GM12865 (cell line): Measurements from ENCODE around the gene SCAPER.
"Not testable (repeated sequence)": the region's sequence is repeated elsewhere in the genome, so short reads cannot be mapped to it uniquely, and the experiment has no call there.

Experiments
- DNase-seq: peaks from one replicate; pipeline ENCODE4 v3.0.0; 2010; ENCODE audit warnings: low read depth
- H3K4me3 ChIP-seq: 2 replicates; pipeline ENCODE4 v1.5.1; 2011; ENCODE audit warnings: mild to moderate bottlenecking, low read depth, low read length, control low read depth
- TF ChIP-seq, protein P1 (sequence below): IDR thresholded peaks from 2 replicates; pipeline ENCODE4 v1.5.1; 2011; ENCODE audit warnings: low read length, control low read depth, low read depth, inconsistent platforms; ENCODE audit not compliant: insufficient read depth; ENCODE audit errors: missing control alignments

The SCAPER gene

GRCh38 chr15:76894174-76894573, 11.0 kb downstream of the SCAPER start:
- DNase-seq, result no peak
- H3K4me3 ChIP-seq, result no peak overlapping the region
- TF ChIP-seq, protein P1, sequence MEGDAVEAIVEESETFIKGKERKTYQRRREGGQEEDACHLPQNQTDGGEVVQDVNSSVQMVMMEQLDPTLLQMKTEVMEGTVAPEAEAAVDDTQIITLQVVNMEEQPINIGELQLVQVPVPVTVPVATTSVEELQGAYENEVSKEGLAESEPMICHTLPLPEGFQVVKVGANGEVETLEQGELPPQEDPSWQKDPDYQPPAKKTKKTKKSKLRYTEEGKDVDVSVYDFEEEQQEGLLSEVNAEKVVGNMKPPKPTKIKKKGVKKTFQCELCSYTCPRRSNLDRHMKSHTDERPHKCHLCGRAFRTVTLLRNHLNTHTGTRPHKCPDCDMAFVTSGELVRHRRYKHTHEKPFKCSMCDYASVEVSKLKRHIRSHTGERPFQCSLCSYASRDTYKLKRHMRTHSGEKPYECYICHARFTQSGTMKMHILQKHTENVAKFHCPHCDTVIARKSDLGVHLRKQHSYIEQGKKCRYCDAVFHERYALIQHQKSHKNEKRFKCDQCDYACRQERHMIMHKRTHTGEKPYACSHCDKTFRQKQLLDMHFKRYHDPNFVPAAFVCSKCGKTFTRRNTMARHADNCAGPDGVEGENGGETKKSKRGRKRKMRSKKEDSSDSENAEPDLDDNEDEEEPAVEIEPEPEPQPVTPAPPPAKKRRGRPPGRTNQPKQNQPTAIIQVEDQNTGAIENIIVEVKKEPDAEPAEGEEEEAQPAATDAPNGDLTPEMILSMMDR, result no peak

DNA sequence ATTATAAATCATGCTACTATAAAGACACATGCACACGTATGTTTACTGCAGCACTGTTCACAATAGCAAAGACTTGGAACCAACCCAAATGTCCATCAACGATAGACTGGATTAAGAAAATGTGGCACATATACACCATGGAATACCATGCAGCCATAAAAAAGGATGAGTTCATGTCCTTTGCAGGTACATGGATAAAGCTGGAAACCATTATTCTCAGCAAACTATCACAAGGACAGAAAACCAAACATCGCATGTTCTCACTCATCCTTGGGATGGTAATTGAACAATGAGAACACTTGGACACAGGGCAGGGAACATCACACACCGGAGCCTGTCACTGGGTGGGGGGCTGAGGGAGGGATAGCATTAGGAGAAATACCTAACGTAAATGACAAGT, 12.3 kb downstream of the SCAPER start:
- not testable (repeated sequence) for DNase-seq, H3K4me3 ChIP-seq

- not testable (repeated sequence) for DNase-seq, H3K4me3 ChIP-seq
Measured at GRCh38 chr15:76887280-76888141, 17.6 kb downstream of the SCAPER start.

DNA sequence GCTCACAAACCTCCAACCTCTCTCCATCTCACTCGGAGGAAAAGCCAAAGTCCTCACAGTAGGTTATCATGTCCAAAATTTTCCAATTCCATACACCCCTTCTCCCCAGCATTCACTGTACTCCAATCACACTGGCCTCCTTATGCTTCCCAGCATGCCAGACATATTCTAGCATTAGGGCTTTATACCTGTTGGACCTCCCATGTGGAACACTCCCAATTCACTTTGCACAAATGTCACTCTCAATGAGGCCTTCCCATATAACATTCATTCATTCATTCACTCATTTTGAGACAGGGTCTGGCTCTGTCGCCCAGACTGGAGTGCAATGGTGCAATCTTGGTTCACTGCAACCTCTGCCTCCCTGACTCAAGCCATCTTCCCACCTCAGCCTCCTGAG, 19.9 kb downstream of the SCAPER start:
- TF ChIP-seq, protein P1, result no peak
- no peak for DNase-seq
- H3K4me3 ChIP-seq, result no peak overlapping the region

DNA sequence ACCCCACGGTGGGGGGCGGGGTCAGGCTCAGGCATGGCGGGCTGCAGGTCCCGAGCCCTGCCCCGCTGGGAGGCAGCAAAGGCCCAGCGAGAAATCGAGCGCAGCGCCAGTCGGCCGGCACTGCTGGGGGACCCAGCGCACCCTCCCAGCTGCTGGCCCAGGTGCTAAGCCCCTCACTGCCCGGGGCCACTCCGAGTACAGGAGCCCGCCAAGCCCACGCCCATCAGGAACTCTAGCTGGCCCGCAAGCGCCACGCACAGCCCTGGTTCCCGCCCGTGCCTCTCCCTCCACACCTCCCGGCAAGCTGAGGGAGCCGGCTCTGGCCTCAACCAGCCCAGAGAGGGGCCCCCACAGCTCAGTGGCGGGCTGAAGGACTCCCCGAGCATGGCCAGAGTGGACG, 29.2 kb downstream of the SCAPER start:
- TF ChIP-seq, protein P1, result no peak
- no peak for DNase-seq
- H3K4me3 ChIP-seq, result no peak overlapping the region

- DNase-seq, H3K4me3 ChIP-seq: not testable (repeated sequence)
Measured at GRCh38 chr15:76873066-76873465, 32.1 kb downstream of the SCAPER start.

- H3K4me3 ChIP-seq, result no peak overlapping the region
- DNase-seq, result no peak
- TF ChIP-seq, protein P1, result no peak
Measured at GRCh38 chr15:76871930-76872329, 33.2 kb downstream of the SCAPER start.

- H3K4me3 ChIP-seq, result no peak overlapping the region
- TF ChIP-seq, protein P1, result no peak
- DNase-seq, result no peak
Measured at GRCh38 chr15:76868740-76869139, 36.4 kb downstream of the SCAPER start.
